DOHH2 (cell line): Measurements from ENCODE around the gene AFAP1.

Source experiments
- H3F3A ChIP-seq: fragments of 200-600 bp; sonication (generic), shearing (Covaris generic); 2 replicates; pipeline ENCODE4 v1.6.0; 2016; ENCODE audit warnings: antibody characterized with exemption, mild to moderate bottlenecking; ENCODE audit not compliant: control insufficient read depth, insufficient read depth
- H3K27ac ChIP-seq: fragments of 200-600 bp; sonication (generic); 2 replicates; pipeline ENCODE4 v1.5.1; 2014; ENCODE audit warnings: low read depth, mild to moderate bottlenecking, low read length, moderate library complexity
- H3K27me3 ChIP-seq: fragments of 200-600 bp; sonication (generic); 2 replicates; pipeline ENCODE4 v1.6.1; 2014; ENCODE audit warnings: mild to moderate bottlenecking, low read length, mixed read lengths; ENCODE audit not compliant: control insufficient read depth
- H3K36me3 ChIP-seq: fragments of 200-600 bp; sonication (generic); 2 replicates; pipeline ENCODE4 v1.6.1; 2014; ENCODE audit warnings: mild to moderate bottlenecking, low read length, moderate library complexity, mixed read lengths; ENCODE audit not compliant: control insufficient read depth
- H3K4me1 ChIP-seq: fragments of 200-600 bp; sonication (generic); 2 replicates; pipeline ENCODE4 v1.6.1; 2014; ENCODE audit warnings: mild to moderate bottlenecking, low read length, mixed read lengths; ENCODE audit not compliant: control insufficient read depth
- H3K4me2 ChIP-seq: fragments of 200-600 bp; sonication (generic); 2 replicates; pipeline ENCODE4 v1.6.0; 2014; ENCODE audit warnings: mild to moderate bottlenecking, low read length, moderate library complexity
- H3K4me3 ChIP-seq: fragments of 200-600 bp; sonication (generic); 2 replicates; pipeline ENCODE4 v1.5.1; 2014; ENCODE audit warnings: mild to moderate bottlenecking, low read length, mixed read lengths
- H3K79me2 ChIP-seq: fragments of 200-600 bp; sonication (generic); 2 replicates; pipeline ENCODE4 v1.6.1; 2014; ENCODE audit warnings: mild to moderate bottlenecking, low read length, mixed read lengths; ENCODE audit not compliant: control insufficient read depth
- H3K9me2 ChIP-seq: fragments of 200-600 bp; sonication (generic); replicated peaks from 2 replicates; pipeline ENCODE4 v1.6.1; 2014; ENCODE audit warnings: mild to moderate bottlenecking, low read length, mixed read lengths; ENCODE audit not compliant: control insufficient read depth
- H3K9me3 ChIP-seq: fragments of 200-600 bp; sonication (generic); 2 replicates; pipeline ENCODE4 v1.6.1; 2014; ENCODE audit warnings: antibody characterized with exemption, low read length, mixed read lengths; ENCODE audit not compliant: control insufficient read depth, insufficient read depth
- H4K20me1 ChIP-seq: fragments of 200-600 bp; sonication (generic); 2 replicates; pipeline ENCODE4 v1.6.0; 2014; ENCODE audit warnings: low read depth, mild to moderate bottlenecking, antibody characterized with exemption, low read length, moderate library complexity; ENCODE audit not compliant: control insufficient read depth, insufficient read depth
- CTCF ChIP-seq: fragments of 200-600 bp; sonication (generic); IDR thresholded peaks from one replicate; pipeline ENCODE4 v1.5.1; 2014; ENCODE audit warnings: antibody characterized with exemption, mild to moderate bottlenecking, low read depth, low read length; ENCODE audit not compliant: poor library complexity, severe bottlenecking
- EZH2phosphoT487 ChIP-seq: fragments of 200-600 bp; sonication (generic); IDR thresholded peaks from 2 replicates; pipeline ENCODE4 v1.6.1; 2017; ENCODE audit warnings: borderline replicate concordance, mild to moderate bottlenecking, antibody characterized with exemption, low read length, moderate library complexity, mixed read lengths

AFAP1 gene

GRCh38 chr4:7746351-7747061, 193.2 kb downstream of the AFAP1 start:
- no peak overlapping the region for H3K27ac ChIP-seq
- H3K4me2 ChIP-seq = no peak overlapping the region
- no peaks in the 10 kb centered on the region for H3K79me2 ChIP-seq
- H3K4me1 ChIP-seq = no peaks in the 10 kb centered on the region
- TF ChIP-seq EZH2phosphoT487 (no peak), CTCF (no peak)
- H3K9me3 ChIP-seq = no peaks in the 10 kb centered on the region
- no peaks in the 10 kb centered on the region for H3K36me3 ChIP-seq
- no peaks in the 10 kb centered on the region for H3K9me2 ChIP-seq
- no peaks in the 10 kb centered on the region for H3F3A ChIP-seq
- no peaks in the 10 kb centered on the region for H3K27me3 ChIP-seq
- no peaks in the 10 kb centered on the region for H4K20me1 ChIP-seq
- no peak overlapping the region for H3K4me3 ChIP-seq

GRCh38 chr4:7745301-7745885, 194.3 kb downstream of the AFAP1 start:
- Histone ChIP-seq H3K9me3 (no peaks in the 10 kb centered on the region), H3K4me1 (no peaks in the 10 kb centered on the region), H3K27me3 (no peaks in the 10 kb centered on the region), H3K9me2 (no peaks in the 10 kb centered on the region), H4K20me1 (no peaks in the 10 kb centered on the region), H3K79me2 (no peaks in the 10 kb centered on the region), H3K4me2 (no peak overlapping the region), H3K27ac (no peak overlapping the region), H3F3A (no peaks in the 10 kb centered on the region), H3K36me3 (no peaks in the 10 kb centered on the region), H3K4me3 (no peak overlapping the region)
- TF ChIP-seq CTCF (no peak), EZH2phosphoT487 (no peak)

GRCh38 chr4:7744142-7744804, 195.4 kb downstream of the AFAP1 start:
- no peaks in the 10 kb centered on the region for H4K20me1 ChIP-seq
- no peaks in the 10 kb centered on the region for H3F3A ChIP-seq
- H3K27me3 ChIP-seq = no peaks in the 10 kb centered on the region
- no peak overlapping the region for H3K4me3 ChIP-seq
- no peak overlapping the region for H3K4me2 ChIP-seq
- H3K9me3 ChIP-seq = no peaks in the 10 kb centered on the region
- TF ChIP-seq EZH2phosphoT487 (no peak), CTCF (no peak)
- H3K4me1 ChIP-seq = no peaks in the 10 kb centered on the region
- no peaks in the 10 kb centered on the region for H3K9me2 ChIP-seq
- H3K27ac ChIP-seq = no peak overlapping the region
- H3K36me3 ChIP-seq = no peaks in the 10 kb centered on the region
- no peaks in the 10 kb centered on the region for H3K79me2 ChIP-seq
